A549 treated with ZK216348 at 1 μM for 4 hours (cell line): Measurements from ENCODE around the gene TBK1. TPM values are rescaled to one million over a fixed set of nuclear protein-coding genes. Genes with fewer than 3 reads are reported as not detected.

Experiments
- total RNA-seq: library from RNA; stranded (reverse); fragments of 200-300 nt; extraction: Qiagen RNA extraction; gene quantifications from 5 replicates; pipeline ENCODE4 v1.2.3, GENCODE V29; 2022; ENCODE audit warnings: low read depth

TBK1 gene
- total RNA-seq, result 16.4 to 30.8 TPM (median 23.2 TPM) in 5 replicates

DNA sequence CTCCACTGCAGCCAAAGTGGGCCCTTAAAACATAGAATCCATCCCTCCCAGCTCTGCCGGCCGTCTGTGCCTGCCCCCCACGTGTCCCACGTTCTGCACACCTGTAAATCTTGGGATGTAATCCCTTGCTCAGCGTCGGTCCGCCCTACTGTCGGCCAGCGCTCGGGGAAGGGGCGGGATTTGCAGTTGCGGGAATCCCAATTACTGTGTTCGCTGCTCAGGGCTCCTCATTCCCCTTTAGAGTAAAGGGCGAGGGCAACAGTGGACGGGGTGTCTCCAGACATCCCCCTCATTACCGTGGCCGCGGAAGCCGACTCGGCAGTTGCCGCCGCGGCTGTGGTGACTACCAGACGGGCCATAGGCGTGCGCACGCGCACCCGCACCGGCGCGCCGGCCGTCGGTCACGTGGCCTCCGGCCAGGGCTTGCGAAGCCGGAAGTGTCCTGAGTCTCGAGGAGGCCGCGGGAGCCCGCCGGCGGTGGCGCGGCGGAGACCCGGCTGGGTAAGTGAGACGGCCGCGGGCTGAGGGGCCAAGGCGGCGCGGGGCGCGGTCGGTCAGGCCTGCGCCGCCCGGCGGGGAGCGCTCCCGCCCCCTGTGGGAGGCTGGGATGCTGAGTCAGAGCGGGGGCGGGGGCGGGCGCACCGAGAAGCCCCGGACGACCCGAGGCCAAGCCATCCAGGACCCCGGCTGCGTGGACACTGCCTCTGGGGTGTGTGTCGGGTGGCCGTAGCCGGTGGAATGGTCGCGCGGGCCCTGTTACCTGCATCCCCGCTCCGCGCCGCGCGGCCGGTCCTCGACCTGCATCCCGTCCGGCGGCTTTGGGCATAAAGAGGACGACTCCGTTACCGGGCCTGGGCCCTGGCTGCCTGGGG, at the start of gene TBK1:
Gene TBK1 (plus strand): TSS at position 434 of the 872 bp plus-strand sequence. CDS start 3,751 bp downstream, outside the sequence.

DNA sequence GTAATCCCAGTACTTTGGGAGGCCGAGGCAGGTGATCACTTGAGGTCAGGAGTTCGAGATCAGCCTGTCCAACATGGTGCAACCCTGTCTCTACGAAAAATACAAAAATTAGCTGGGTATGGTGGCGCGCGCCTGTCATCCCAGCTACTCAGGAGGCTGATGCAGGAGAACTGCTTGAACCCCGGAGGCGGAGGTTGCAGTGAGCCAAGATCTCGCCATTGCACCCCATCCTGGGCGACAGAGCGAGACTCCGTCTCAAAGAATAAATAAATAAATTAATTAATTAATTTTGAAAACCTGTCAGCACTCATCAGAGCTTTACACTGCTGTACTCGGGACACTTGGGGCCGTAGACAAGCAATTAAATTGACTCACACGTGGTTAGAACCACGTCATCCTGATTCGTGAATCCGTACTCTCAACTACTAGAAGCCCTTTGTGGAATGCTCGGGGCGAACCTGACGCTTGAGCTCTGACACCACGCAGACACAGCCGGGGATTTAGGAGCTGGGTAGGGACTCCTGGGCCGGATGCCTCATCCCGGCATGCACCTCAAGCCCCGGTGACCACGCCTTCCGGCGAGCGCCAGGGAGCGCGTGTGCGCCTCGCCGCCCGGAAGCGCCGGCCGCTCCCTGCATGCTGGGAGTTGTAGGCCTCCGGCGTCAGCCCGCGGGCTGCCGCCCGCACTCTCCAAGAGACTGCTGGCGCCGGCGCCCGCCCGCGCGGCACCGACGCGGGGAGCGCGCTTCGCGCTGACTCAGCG, 48.0 kb upstream of the TBK1 start, which contains the start of gene XPOT:
Gene XPOT (plus strand): TSS at position 686 of the 763 bp plus-strand sequence. CDS start 5,644 bp downstream, outside the sequence.

Other genes with a start within 250 kb of the TBK1 start
- 4.6 to 9.8 TPM (median 7.7 TPM) in 5 replicates for gene KICS2, start 229.8 kb upstream of the TBK1 start, total RNA-seq
- 0.12 TPM in 1 of 5 replicates, not detected in the others for gene C12orf56, start 61.4 kb upstream of the TBK1 start, total RNA-seq
- 41.6 to 55.5 TPM (median 50.1 TPM) in 5 replicates for gene XPOT, start 47.7 kb upstream of the TBK1 start, total RNA-seq
- gene RASSF3, start 158.4 kb downstream of the TBK1 start, total RNA-seq, result 24.2 to 31.2 TPM (median 28.7 TPM) in 5 replicates